Measurements from ENCODE around the gene KCNK7. TPM values are rescaled to one million over a fixed set of nuclear protein-coding genes. Genes with fewer than 3 reads are reported as not detected.

Gene KCNK7
- total RNA-seq, 4 donors from 2014 or later: 1.1 to 1.7 (median 1.5) TPM; not detected in 1

GRCh38 chr11:65580031-65580692 is 15.4 kb downstream of the KCNK7 start:
- ATAC-seq (ENCODE audit: low FRiP score): no peak
- TF ChIP-seq CTCF (IDR thresholded peaks at IDR 0.05): no peak
- DNase-seq (ENCODE audit: low spot score): no peak

GRCh38 chr11:65579291-65579690 is 16.3 kb downstream of the KCNK7 start:
- DNase-seq (ENCODE audit: low spot score) (no peak), ATAC-seq (ENCODE audit: low FRiP score) (no peak)
- TF ChIP-seq CTCF (IDR thresholded peaks at IDR 0.05): no peak

GRCh38 chr11:65578667-65579066 is 16.9 kb downstream of the KCNK7 start:
- TF ChIP-seq CTCF (IDR thresholded peaks at IDR 0.05): no peak
- ATAC-seq (ENCODE audit: low FRiP score) (no peak), DNase-seq (ENCODE audit: low spot score) (no peak)

- ATAC-seq (ENCODE audit: low FRiP score) (no peak), DNase-seq (ENCODE audit: low spot score) (no peak)
- TF ChIP-seq CTCF (IDR thresholded peaks at IDR 0.05): no peak
Measured at GRCh38 chr11:65578134-65578533, 17.5 kb downstream of the KCNK7 start.

- no peak for DNase-seq (ENCODE audit: low spot score)
- TF ChIP-seq CTCF (IDR thresholded peaks at IDR 0.05): no peak
- peak; percentile 2 for ATAC-seq (ENCODE audit: low FRiP score)
Measured at GRCh38 chr11:65577756-65578109, 17.9 kb downstream of the KCNK7 start.

- DNase-seq (ENCODE audit: low spot score): no peak
- ATAC-seq (ENCODE audit: low FRiP score): peak; percentile 67
- TF ChIP-seq CTCF (IDR thresholded peaks at IDR 0.05): no peak
Measured at GRCh38 chr11:65576867-65577755, 18.5 kb downstream of the KCNK7 start.
